GM19397 (cell line): ENCODE data around the gene DNAJB8.

ENCODE experiments used
- ATAC-seq: cut with Tn5 transposase; IDR thresholded peaks from one replicate; pipeline ENCODE4 v1.9.1; 2021; ENCODE audit warnings: mild to moderate bottlenecking, moderate library complexity; ENCODE audit not compliant: unreplicated experiment

DNAJB8 gene

DNA sequence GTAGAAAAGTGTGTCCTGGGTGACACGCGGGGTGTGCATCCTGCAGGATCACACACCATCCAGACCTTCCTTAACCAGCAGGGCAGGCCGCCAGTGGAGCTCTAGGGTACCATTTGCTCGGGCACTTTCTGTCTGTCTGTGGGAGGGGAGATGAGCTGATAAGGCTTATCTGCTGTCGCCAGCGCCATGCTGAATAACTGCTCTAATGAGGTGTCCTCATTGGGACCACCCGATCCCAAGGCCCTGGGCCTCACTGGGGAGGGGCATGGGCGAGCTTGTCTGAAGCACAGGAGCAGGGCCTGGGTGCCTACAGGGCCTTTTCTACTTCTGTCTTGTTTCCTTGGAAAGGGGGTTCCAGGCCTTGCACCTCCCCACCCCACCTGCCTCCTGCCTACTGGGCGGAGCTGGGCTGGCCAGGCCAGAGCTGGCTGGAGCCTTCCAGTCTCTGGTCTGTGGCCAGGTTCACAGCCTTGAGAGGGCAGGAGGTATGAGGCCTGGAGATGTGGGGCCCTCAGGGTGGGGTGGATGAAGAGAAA lies 28.8 kb upstream of the DNAJB8 start:
- ATAC-seq = no peak

DNA sequence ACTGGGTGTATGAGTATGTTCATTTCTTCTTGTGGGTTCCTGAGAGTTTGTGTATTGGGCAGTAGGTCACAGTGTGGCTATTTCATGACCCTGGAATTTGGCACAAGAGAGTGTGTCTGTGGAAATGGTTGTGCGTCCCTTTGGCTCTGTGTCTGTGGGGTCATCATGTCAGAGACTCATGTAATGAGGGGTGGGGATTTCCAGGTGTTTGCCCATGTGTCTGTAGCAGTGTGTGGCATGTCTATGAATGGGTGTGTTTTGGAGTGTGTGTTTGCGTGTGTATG lies 27.6 kb upstream of the DNAJB8 start:
- ATAC-seq = no peak

DNA sequence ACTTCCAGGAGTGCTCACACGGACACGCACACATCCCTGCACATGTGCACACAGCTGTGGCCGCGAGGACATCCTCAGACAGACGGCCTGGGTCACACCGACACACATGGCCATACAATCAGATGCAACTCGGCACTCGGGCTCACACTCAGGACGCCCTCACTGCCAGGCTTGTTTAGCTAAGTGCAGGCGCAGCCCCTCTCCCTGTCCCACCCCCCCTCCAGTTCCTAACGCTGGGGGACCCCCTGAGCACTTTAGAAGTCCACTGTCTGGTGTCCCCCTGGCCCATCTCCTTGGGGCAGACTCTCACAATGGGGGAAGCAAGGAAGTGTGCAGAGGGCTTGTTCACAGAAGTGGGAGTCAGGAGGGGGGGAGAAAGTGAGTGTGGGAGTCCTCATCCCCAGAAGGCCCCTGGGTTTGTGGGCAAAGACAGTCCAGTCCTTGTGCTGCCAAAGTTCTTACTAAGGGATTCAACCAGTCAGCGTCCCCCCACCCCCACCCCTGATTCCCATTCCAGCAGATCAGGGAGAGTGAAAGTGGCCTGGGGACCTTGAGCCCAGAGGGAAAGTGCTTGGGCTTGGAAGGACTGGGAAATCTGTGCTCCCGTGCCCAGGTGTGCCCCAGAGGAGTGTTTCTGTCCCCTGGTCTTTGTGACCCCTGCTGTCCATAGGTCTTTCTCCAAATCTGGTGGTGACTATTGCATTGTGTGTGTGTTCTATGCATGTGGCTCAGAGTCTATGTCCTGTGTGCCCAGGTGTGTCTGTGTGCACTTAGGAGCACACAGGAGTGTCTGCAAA lies 27.1 kb upstream of the DNAJB8 start:
- ATAC-seq = no peak

DNA sequence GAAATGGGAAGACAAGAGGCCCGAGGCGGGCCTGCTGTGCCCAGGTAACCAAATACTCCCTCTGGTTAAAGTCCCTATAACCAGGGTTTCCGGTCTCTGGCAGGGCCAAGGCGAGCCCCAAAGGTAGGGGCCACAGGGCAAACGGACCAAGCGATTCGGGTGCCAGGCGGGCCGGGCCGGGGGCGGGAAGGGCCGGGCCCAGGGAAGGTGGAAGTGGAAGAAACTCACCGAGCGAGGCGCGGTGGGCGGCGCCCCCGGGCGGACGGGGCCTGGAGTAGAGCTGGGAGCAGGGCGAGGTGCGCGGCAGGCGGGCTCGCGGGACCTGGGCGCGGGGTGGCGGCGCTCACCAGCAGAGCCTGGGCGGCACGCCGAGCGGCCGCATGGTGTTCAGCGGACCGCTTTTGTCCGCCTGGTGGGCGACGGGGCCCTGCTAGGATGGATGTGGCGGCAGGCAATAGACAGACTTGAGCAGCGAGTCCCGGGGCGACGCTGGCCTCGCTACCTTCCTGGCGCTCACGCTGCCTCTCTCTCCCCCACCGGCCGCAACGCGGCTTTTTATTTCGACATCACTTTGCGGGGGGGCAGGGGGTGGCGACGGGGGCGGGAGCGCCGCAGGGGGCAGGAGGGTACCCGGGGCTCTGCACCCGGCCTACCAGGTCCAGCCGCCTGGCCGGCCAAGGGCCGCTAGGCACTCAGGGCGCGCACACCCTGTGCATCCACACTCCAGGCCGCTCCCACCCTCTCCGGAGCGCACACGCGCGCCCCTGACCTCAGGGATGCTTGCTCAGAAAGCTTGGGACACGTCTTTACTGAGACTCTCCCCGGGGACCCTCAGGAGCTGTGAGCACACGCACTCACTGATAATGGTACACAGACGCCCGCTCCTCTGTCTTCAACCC lies 26.2 kb upstream of the DNAJB8 start, which contains the start of gene GATA2:
GATA2 (minus strand) TSS at position 531 of the 899 bp plus-strand sequence. CDS start 6,170 bp downstream, outside the sequence.
- ATAC-seq = no peak

DNA sequence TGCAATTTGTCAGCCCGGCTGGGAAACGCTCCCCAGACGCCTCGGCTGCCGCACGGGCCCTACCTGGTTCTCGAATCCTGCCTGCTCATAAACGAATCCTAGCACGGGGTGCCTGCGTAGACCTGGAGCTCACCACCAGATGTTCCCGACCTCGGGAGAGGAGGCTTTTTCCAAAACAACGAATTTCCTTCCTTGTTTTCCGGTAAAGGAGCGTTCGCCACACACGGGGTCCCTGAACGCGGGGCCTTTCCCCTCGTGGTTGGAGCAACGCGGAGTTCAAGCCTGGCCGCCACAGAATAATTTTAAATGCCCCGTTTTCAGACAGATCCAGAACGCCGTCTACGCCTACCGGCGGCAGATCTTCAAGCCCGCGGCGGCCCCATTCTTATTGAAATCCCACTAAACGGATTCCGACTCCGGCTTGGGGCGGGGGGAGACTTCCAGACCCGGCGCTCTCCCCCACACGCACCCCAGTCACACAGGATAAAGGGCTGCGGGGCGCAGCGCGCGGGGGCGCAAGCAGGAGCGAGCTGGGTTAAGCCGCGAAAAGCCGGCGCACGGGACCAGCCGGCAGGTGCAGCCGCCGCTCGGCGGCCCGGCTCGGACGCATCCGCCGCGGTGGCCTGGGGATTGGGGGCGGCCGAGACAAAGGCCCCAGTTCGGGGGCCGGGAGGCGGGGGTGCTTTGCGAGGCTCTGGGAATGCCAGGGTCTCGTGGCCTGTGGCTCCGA lies 25.4 kb upstream of the DNAJB8 start:
- no peak for ATAC-seq

DNA sequence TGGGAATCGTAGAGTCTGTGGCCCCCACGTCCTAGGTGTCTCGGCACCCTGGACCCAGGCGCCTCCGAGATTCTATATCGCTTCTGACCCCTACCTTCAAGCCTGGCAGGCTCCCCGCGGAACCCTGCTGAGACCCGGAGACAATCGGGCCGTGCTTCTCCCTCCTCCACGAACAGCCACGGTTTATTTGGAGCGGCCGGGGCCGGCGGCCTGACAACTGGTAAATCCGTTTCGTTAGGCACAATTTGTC lies 24.9 kb upstream of the DNAJB8 start:
- ATAC-seq = no peak

DNA sequence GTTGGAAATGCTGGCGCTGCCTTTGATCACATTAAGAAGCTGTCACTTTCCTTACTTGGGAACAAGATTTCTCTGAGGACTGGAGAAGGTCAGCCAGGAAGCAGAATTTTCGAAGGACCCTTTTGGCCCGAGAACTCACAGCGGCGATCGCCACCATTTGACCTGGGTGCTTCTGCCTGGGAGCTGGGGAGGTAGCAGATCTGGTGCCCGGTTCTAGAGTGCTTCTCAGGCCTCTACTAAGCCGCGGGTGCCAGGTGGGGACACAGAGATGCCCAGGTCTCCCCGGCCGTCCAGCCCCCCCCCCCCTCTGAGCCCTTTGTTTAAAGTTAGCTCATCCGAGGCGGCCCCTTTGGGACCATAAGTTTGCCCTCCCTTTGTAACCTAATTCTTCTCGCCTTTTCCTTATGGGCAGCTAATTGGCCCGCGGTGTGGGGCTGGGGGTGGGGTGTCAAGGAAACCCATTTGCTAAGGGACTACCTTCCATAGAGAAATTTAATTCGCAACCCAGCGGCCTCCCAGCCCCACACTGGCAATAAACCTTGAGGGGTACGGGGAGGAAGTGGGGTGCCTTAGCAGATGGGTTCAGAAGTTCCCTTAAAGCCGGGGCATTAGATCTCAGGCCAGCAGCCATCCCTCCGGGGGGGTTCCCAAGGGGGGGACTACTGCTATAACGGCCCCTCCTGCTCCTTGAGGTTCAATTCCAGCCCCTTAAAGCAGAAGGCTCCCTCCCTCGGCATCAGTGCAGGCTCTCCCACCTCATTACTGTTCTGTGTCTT lies 24.4 kb upstream of the DNAJB8 start:
- ATAC-seq = no peak

DNA sequence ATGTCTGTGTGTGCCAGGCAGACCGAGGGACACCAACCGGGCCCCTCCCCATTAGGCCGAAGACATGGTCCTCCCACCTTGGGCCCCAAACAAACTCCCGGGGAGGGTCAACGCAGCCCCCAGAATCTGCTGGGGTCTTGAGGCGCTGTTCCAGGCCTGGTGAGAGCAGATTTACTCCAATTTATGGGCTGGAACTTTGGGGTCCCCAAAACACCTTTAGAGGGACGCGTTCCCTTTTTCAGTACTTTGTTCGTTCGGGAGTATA lies 23.9 kb upstream of the DNAJB8 start:
- no peak for ATAC-seq

DNA sequence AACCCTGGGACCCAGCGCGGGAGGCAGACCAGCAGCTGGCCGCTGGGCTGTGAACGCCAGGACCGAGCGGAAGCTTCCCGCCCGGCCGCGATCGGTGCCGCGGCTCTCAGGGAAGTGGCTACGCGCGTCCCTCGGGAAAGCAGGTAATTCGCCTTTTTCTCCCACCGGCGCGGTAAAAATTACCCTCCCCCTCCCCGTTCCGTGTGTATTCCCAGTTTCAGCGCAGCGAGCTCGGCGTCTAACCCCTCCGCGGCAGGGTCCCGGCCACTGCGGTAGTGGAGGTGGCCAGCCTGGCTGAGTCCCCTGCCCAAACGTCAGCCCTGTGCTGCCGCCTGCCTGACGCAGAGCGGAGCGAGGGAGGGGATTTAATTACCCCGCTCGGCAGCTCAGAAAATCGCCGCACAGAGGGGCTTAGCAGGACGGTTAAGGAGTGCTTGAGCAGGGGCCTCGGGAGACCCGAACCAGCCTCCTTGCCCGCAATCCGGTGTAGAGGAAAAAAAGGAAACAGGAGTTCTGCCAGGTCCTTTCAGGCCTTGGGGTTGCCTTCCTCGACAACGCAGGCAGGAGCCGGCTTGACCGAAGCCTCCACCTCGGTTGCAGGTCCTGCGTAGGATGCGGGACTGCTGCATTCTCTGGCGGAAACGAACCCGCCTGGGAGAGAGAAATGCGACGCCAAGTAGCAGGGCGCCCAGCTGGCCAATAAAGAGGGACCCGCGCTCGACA lies 23.4 kb upstream of the DNAJB8 start:
- ATAC-seq = no peak

DNA sequence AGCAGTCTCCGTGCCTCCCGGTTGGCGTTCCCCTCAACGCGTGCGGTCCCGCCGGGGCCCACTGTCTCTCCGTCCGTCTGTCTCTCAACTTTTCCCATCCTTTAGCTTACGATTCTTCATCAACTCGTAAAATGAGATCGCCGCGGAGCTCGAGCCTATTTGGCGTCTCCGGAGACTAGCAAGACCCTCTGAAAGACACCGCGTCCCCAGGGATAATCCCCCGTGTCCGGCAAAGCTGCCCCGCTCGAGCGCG lies 22.9 kb upstream of the DNAJB8 start:
- no peak for ATAC-seq

DNA sequence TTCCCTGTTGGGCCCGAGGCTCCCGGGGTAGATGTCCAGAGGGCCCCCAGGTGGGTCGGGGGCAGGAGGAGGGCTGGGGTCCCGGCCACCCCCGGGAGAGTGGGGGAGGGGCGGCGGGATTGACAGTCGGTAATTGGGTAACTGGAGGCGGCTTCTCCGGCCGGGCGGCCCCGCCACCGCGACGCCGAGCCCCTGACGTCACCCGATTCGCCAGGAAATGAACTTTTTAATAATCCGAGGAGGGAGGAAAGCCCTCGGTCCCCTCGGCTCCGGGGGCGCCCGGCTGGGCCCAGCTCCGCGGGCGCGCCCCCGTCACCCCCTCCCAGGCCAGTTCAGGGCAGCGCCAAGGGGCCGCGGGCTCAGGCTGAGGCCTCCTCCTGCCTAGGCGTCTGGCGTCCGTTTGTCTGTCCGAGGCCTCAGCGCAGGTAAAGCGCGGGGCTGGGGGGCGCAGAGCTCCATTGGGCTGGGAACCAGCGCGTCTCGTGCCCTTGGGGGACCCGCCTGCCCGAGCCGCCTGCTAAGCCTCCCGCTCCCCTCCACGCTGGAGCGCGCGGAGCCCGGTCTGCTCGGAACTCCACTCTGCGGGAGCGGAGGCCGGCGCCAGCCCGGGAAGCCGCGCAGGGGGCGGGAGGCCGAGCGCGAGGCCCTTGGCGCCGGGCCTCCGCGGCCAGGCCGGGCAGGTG lies 22.4 kb upstream of the DNAJB8 start:
- no peak for ATAC-seq

DNA sequence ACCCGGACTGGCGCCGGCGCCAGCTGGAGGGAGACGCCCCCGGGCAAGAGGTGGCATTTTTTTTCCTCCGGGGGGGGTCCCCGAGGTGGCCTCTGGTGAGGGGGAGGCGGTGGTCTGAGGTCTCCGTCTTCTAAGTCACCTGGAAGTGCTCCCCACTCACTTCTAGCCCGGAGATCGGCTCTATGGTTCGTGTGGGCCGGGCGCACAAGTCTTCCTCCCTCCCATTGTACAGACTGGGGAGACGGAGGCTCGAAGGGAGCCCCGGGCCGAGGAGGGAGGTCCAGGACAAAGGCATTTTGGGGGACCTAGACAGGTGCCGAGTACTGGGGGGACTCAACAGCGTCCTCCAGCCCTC lies 21.9 kb upstream of the DNAJB8 start:
- no peak for ATAC-seq

DNA sequence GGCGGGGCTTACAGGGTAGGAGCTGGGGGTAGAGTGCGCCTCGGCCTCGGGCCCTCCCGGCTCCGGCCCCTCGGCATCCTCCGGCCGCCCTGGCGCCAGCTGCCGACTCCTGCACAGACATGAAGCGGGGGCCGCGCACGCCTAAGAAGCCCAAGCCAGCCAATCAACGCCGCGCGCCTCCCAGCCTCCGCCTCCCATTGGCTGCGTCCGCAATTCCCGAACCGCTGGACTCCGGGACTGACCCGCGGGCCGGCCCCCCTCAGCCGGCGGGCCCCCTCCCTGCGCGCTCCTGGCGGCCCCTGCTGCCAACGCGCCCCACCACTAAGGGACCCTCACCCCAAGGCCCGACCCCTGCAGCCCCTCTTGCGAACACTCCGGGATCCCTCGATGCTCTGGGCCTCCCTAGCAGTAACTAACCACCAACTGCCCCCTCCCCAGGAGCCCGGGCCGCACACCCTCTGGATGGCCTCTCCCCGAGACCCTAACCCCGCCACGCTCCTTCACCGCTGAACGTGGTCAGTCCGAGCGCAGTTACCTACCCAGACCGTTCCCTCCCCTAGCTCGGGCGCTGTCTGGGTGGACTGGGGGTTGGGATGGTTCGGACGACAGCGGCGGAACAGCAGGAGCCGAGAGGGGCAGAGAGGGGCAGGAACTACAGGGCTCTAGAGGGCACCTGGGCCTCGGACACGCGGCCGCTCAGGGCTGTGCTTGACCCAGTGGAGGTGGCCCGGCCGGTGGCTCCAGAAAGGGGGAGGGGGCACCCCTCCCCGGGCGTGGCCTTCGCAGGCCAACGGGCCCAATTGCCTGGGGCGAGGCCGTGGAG lies 21.3 kb upstream of the DNAJB8 start:
- ATAC-seq = no peak

DNA sequence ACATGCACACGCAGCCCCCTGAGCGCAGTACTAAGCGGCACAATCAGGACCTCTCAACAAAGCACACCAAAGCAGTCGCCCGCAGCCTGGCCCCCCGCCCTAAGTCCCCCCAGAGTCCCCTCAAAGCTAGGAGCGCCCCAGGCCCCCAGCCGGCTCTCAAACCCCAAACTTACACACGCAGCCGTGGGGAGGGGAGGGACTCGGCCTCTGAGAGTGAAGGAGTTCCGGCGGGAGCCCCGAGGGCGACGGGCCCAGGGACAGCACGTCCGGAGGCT lies 20.8 kb upstream of the DNAJB8 start:
- ATAC-seq = no peak

DNA sequence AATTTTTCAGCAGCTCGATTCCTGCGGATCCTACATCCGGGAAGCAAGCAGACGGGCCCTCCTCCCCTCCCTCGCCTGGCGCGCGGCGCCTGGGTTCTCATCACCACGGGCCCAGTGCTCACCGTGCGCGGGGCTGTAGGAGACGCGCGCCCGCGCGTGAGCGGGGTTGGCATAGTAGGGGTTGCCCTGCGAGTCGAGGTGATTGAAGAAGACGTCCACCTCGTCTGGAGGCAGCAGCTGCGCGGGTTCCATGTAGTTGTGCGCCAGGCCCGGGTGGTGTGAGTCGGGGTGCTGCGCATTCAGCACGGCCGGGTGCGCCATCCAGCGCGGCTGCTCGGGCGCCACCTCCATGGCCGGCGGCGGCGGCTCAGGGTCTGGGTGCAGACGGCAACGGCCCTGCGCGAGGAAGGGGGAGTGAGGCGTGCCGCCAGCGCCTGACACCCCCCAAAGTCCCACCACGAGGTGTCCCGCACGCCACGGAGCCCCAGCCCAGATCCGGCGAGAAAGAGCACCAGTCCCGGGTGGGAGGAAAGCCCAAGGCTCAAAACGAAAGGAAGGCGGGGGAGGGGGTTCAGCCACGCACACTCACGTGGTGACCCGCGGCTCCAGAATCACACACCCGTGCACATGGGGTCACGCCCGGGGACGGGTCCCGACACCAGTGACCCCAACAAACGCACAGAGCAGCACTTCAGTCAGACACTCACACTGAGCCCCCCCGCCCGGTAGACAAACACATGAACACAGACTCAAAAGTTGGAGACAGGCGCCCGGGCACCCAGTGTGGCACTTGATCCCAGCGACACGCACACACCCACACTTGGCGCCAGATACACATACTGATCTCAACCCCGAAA lies 20.2 kb upstream of the DNAJB8 start:
- no peak for ATAC-seq

DNA sequence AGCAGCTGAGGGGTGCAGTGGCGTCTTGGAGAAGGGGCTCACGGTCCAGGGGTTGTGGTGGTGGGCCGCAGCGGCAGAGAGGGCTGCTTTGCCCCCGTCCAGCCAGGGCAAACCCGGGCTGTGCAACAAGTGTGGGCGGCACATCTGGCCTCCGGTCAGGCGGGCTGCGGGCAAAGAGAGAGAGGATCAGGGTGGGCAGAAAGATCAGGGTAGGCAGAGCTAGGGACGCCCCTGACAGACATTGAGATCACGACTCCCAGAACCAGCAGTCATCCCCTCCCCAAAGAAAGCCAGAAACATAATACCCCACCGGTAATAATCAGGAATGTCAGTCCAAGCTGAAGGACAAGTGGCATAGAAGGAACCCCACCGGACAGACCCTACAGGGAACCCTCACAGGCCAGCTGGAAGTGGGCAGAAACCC lies 19.5 kb upstream of the DNAJB8 start:
- ATAC-seq = no peak

DNA sequence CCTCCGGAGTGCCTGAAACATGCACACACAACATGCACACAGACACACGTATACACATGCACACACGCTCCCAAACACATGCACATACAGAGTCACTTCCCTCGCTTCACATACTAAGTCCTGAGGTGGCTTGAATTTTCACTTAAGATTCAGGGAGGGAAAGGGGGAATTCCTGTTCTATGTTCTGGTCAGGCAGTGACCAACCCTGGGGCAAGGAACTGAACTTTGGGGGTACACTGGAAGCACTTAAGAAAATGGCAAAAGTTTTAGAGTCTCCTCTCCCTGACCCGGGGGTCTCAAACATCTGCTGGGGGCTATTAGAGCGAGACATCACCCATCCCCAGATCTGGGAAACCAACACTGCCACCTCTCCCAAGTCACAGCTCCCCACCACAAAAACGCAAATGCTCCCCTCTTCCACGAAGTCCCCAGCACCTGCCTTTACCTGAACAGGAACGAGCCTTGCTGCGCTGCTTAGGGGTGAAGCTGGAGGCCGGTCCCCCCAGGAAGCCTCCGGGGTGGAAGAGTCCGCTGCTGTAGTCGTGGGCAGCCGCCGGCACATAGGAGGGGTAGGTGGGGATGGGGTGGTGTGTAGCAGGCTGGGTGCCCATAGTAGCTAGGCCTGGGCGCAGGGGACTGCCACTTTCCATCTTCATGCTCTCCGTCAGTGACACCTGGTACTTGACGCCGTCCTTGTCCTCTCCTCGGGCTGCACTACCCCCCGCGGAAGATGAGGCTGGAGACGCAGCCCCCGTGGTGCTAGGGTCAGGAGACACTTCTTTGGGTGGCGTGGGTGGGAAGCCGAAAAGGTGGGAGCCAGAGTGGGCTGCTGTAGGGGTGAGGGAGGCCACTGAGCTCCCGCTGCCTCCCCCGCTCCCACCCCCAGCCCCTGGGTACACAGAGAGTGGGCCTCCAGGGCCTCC lies 18.9 kb upstream of the DNAJB8 start:
- no peak for ATAC-seq
